A673 (cell line): ENCODE data around the gene RNU1-4.
"Not testable (repeated sequence)": the region's sequence is repeated elsewhere in the genome, so short reads cannot be mapped to it uniquely, and the experiment has no call there.

ENCODE experiments used
- EZH2 ChIP-seq: fragments of 200-600 bp; sonication (generic); IDR thresholded peaks from 2 replicates; pipeline ENCODE4 v1.6.1; 2017; ENCODE audit warnings: borderline replicate concordance, low read depth, mild to moderate bottlenecking, mixed read lengths, antibody characterized with exemption, low read length; ENCODE audit not compliant: poor library complexity, severe bottlenecking
- TF ChIP-seq, protein P1 (sequence below): fragments of 300-800, 200-600 bp; sonication (generic); conservative IDR thresholded peaks from 2 replicates; pipeline ENCODE4 v1.5.1; 2017; ENCODE audit warnings: low read depth, mild to moderate bottlenecking, antibody characterized with exemption, low read length, moderate library complexity, mixed read lengths

DNA sequence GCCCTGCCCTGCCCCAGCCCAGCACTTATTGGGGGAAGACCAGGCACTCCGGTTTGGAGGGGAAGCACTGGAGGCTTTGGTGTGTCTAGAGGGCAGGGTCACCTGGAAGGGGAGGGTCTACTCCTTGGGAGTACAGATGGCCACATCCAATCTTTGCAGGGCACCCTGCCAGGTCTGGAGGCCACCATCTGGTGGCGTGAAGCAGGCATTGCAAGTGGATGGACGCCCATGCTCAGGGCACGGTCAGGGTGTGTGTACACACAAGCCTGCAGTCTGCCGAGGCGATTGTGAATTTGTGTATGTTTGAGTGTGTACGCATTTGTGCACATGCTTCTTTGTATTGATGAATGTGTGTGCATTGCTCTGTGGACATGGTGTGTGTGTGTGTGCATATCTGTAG, 37.2 kb upstream of the RNU1-4 start:
- not testable (repeated sequence) for TF ChIP-seq EZH2
- TF ChIP-seq, protein P1, sequence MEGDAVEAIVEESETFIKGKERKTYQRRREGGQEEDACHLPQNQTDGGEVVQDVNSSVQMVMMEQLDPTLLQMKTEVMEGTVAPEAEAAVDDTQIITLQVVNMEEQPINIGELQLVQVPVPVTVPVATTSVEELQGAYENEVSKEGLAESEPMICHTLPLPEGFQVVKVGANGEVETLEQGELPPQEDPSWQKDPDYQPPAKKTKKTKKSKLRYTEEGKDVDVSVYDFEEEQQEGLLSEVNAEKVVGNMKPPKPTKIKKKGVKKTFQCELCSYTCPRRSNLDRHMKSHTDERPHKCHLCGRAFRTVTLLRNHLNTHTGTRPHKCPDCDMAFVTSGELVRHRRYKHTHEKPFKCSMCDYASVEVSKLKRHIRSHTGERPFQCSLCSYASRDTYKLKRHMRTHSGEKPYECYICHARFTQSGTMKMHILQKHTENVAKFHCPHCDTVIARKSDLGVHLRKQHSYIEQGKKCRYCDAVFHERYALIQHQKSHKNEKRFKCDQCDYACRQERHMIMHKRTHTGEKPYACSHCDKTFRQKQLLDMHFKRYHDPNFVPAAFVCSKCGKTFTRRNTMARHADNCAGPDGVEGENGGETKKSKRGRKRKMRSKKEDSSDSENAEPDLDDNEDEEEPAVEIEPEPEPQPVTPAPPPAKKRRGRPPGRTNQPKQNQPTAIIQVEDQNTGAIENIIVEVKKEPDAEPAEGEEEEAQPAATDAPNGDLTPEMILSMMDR = not testable (repeated sequence)
